Occipital lobe (tissue), 2 donors: ENCODE data around the gene KIF12. TPM values are rescaled to one million over a fixed set of nuclear protein-coding genes. Genes with fewer than 3 reads are reported as not detected.
A peak's percentile ranks its signal among the peaks of the same experiment; 100 is the strongest.

ENCODE experiments used
- DNase-seq: peaks from one replicate; lab custom pipeline; 2025; lab: John Stamatoyannopoulos, UW
- total RNA-seq: library from RNA; depleted of rRNA; stranded (reverse); fragments of >200 nt; gene quantifications from one replicate; pipeline ENCODE4 v1.2.3, GENCODE V29; 2014

The KIF12 gene
- total RNA-seq, 1 donor from 2014 or later: 3.3 TPM

DNA sequence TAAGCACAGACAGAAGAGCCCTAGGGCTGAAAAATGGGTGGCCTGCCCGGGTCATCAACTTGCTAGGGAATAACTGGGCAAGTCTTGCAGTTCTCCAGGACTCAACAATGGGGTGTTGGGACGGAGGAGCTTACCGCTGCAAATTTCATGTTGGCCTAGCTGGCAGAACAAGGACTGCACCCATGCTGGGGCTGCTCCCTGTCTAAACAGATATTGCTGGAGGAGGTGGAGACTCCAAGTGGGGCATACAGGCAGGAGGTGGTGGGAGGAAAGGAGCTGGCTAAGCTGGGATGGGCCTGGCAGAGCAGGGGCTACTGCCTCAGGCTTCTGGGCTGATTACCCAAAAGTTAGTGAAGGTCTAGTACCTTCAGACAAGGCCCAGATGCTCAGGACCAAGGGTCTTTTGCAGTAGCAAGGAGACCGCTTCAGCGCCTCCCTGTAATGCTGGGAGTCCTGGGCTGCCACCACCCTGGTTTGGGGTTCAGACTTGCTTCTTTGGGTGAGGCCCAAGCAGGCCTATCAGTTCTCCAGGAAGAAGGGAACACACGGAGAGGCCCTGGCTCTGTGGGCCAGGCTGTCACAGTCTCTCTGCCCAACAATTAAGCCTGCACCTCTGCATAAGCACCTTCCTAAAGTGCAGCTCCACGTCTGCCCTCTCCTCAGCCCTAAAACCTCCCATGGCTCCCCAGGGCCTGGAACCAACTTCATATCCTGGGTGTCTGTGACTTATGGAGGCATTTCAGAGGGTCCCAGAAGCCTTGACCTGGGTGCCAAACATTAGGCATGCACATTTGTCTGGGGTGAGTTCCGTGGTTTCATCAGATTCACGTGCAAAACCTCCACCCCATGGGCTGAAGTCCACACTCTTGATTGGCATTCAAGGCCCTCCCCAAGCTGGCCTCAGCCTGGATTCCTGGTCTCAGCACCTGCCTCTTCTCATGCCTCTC is 24.2 kb upstream of the KIF12 start:
- DNase-seq: no peak

DNA sequence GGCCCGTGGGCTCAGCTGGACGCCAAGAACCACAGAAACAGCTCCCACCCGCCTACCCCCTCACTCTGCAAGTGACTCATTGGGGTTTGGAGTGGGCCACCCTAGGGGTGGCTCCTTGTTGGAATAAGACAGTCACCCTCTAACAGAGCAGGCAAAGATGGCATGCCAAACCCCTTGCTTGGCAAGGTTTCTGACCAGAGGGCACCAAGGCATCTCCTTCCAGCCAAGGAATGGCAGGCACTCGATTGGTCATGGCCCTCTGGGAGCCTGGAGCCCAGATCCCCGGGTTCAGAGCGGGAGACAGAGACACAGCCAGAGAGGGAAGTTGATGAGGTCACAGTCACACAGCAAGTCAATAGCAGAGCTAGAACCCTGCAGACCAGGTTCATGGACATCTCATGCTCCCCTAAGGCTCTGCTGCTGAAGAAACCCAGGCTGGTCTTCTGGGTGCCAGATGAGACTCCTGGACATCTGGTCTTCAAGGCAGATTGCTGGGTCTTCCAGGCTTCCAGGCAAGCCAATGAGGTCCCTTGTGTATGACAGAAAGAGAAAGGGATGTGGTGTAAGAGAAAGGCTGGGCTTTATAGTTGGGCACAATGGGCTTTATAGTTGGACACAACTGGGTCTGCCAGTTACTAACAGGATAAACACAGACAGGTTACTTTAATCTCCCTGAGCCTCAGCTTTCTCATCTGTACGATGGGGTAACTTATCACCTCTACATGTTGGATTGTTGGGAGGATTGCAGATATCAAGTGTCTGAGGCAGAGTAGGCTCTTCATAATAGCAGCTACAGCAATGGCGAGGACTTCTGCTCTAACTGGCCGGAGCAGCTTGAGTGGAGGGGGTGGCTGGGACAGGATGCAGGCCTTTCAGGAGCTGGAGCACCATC is 23.3 kb upstream of the KIF12 start:
- DNase-seq: no peak

DNA sequence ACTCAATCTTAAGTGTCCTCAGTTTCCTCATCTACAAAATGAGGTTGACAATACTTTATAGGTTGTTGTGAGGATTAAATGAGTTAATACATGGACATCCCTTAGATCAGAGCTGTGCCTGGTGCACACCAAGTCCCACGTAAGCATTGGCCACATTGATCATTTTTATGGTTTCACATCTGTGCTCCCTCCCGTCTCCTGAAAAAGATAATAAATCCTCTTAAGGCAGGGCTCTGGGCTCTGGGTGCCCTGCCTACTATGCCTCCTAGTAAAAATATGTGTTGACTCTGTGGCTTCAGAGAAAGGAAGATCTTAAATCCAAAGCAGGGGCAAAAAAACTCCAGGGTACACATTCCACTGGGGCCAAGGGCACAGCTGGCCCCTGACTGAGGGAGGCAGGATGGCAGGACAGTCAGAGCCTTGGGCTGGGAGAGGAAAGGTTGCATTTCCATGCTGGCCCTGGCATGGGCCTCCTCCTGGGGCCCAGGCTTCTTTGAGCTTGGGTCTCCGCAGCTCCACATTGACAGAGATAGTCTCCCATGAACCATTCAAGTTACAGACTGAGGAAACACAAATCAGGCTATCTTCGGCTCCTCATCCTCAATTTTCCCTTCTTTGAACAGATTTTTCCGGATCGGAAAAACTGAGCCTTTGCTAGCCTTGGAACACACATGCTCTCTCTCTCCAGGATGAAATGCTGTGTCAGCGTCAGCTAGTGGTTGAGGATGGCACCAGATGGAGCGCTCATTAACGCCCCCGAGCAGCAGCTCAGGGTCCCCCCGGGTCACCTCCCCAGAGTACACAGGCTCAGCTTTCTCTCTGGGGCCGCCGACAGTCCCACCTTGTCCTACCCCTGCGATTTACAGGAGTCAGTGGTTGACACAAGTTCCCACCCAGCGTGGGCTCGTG is 22.4 kb upstream of the KIF12 start:
- no peak for DNase-seq

DNA sequence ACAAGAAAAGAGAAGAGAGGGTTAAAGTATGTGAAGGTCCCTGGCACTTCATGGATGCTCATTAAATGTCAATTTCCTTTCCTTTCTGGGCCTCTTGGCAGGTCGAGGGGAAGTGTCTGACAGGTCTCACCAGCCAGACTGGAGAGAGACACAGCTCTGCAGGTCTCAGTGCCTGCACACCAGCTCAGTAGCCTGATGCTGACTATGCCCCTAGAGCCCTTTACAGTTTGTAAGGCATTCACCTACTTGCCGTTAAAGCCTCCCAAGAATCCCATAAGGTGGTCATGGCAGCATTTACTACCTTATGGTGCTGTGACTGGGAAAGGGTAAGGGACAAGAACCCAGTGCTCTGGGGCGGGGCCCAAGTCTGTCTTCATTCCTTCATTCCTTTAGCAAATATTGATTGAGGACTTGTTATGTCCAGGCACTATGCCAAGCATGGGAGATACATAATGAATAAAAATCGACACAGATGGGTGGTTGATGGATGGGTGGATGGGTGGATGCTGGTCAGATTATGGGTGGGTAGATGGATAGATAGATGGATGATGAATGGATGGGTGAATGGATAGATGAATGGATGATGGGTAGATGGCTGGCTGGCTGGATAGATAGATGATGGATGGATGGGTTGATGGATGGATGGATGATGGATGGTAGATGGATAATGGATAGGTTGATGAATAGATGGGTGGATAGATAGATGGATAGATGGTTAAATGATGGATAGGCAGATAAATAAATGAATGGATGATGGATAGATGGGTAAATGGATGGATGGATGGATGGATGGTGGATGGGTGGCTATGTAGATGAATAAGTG is 21.3 kb upstream of the KIF12 start:
- DNase-seq: no peak

DNA sequence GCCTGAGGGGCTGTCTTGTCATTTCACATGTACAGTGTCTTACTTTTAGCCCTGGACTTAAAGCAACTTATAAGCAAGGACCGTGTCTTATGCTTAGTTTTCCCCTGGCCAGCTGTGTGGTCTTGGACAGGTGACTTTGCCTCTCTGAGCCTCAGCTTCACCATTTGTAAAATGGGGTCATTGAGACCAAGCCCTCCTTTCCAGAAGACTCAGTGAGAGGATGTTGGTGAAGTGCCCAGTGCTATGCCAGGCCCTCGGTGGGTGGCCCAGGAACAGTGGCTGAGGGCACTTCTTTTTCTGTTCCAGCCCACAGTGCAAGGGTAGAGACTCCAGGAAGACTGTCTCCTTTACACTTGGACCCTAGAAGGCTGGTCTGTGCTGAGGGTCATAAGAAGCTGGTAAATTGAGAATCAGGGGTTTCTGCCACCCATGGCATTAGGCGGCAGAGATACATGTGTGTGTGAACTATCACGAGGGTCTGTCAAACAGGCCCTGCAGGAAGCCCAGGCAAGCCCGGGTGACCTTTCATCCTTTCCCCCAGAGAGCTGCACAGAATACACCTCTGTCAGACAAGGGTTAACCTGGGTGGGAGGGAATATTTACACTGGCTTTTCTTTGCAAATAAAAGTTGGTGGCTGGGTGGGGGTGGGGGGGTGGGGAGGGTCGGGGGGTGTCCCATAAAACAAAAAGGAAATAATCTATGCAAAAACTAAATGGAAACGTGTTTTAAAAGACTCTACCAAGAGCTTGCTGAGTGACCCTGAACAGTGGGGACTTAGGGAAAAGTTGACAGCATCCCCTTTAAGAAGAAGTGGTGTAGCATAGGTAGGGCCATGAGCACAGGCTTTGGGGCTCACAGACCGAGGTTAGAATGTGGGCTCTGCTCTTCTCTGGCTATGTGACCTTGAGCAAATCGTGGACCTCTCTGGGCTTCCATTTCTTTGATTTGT is 20.4 kb upstream of the KIF12 start:
- no peak for DNase-seq

DNA sequence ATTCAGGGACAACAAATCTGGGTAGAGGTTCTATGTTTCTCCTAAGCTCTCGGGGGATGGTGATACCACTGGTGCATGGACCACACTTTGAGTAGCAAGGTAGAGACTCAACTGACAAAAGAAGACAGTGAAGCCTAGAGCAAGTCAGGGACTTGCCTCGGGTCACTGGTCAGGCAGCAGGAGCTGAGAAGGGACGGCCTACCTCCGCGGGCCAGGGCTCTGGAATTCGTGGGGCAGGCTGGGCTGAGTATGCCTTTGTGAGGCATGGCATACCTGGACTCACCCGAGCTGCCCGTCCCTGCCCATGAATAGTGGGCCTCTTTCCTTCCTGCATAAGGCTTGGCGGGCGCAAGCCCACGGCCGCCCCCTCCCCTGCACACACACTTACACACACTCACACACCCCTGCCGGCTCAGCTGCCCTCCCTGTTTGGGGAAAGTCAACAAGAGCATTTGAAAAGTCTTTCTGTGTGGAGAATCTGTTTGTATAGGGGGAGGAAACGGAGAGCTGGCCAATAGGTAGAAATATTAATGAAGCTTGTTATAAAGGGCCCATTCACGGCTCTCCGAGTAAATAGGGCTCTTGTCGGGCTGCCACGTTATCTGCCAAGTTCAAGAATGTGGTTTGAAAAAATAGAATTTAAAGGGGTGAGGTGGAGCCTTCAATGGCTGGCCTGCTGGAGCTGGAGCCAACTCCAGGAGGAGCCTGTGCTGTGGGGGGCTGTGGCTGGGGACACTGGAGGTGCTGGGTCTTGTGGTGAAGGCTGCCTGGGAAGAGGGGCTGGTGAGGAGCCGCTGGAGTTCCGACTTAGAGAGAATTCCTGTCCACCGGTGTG is 19.1 kb upstream of the KIF12 start:
- no peak for DNase-seq

DNA sequence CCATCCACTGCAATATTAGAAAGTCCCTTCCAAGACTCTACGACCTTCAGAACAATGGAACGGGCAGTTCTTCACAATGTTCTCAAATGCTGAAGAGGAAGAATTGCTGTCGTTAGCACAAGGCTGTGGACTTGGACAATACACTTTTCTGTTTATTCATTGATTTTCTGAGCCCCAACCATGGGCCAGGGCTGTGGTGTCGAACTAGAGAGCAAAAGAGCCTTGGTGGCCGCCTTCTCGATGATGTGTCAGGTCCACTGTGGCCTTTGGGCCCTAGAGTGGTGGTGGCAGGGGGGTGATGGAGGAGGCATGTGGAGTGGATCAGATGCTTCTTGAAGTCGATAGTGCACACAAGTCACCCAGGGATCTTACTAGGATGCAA is 18.5 kb upstream of the KIF12 start:
- no peak for DNase-seq

DNA sequence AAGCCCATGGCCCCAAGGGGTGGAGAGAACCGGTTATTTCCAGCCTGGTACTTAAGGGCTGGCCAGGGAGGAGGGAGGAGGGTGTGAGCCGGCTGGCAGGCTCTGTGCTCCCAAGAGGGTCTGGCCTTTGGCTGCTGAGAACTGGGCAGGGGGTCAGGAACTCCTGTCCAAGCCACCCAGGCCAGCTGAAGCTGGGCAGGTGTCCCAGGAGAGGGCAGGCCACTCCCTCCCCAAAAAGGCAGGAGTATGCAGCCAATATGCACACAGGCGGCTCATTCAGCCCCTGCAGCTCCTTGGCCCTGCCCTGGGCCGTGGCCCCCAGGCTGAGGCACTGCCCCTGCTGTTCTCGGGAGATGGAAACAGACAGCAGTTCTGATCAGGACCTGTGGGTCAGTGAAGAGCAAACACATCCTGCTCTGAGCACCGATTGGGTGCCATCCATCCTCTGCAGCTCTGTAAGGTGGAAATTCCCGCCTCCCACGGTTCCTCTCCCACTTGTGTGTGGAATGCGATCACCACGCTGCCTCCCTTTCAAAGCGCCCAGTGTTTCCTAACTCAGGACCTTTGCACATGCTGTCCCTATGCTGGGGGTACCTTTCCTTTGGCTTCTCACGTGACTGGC is 17.1 kb upstream of the KIF12 start:
- DNase-seq: no peak

DNA sequence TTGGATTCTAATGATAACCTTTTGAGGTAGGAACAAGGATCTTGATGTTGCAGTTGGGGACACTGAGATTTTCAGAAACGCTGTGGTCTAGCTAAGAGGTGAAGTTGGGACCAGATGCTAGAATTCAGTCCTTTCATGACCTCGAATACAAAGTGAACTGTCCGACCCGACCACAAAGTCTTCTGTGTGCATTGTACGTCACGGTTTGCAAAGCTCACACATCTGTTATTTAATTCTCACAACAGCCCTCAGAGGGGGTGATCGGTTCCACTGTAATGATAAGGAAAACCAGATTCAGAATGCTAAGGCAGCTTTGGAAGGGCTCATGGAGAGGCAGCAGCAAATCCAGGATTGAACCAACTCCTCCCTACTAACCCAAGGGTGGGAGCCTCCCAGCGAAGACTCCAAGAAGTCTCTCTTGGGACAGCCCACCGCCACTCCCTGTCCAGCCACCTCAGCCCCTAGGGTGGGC is 16.6 kb upstream of the KIF12 start:
- no peak for DNase-seq

DNA sequence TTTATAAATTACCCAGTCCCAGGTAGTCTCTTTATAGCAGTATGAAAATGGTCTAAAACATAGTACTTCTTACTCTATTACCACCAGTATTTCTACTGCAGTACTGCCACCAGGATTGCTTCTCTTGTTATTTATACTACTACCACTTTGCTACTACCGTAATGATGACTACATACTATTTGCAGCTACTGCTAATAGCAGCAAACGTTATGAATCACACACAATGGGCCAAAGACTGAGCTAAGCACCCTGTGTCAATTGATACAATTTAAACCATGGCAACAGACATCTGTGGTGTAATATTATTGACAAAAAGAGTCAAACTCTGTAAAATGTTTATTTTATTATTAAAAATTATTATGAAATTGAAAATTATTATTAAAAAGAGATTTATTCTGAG is 15.3 kb upstream of the KIF12 start:
- DNase-seq: no peak

DNA sequence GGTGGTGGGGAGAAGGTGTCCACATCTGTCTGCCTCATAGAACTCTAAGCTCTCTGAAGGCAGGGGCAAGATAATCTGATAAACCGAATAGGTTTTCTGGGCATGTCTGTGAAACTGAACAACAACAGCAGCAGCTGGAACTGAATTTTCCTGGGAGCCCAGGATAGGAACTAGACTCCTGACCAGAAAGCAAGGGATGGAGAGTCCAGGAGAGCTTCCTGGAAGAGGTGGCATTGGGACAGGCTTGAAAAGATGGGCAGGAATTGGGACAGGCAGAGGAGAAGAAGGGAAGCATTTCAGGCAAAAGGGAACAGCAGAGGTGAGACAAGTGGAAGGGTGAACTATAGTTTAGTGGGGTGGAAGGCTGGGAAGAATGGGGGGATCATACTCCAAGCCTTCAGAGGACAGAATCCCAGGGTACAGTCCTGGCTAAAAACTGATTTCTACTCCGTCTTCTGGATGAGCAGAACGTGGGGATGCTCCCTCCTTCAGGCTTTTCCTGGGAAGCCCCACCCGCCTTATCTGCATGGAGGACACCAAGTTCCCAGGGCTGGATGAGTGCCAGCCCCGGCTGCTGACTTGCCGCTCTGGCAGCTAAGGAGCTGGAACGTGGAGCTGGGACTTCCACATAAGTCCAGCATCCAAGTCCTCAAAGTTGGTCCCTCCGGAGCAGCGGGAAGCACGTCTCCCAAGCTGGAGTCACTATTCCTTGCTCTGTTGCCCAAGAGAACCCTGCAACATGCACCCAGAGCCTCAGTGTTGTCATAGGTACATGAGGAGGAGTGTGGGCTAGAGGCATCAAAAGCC is 13.9 kb upstream of the KIF12 start:
- no peak for DNase-seq

DNA sequence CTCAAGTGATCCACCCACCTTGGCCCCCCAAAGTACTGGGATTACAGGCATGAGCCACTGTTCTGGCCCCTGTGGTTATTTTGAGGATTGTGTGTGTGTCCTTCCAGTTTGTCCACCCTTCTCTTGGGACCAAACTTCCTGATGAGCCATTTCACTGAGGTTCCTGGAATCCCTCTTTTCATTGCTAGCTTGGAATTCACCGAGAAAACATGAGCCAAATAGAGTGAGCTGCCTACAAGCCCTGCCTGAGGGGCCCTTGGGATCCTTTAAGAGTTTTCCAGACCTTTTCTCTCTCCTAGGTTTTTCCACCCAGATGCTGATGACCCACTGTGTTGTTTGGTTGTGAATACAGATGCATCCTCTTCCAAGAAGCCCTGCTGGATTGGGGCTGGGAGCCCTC is 13.2 kb upstream of the KIF12 start:
- DNase-seq: no peak

DNA sequence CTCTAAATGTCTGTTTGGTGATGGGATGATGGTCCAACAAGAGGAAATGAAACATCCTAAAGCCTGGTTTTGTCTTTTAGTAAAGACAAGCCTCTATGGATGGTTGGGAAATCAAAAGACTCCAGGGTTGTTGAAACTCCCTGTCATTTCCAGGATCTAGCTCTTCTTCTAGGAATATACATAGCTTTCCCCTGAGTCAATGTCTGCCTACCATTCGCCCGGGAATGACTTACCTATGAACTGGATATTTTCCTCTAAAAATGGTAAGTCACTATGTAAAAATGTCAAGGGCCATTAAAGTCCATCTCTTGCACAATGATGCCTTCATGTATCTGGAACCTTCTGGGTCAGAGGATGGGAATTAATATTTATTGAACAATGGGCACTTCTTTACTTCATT is 11.1 kb upstream of the KIF12 start:
- no peak for DNase-seq

DNA sequence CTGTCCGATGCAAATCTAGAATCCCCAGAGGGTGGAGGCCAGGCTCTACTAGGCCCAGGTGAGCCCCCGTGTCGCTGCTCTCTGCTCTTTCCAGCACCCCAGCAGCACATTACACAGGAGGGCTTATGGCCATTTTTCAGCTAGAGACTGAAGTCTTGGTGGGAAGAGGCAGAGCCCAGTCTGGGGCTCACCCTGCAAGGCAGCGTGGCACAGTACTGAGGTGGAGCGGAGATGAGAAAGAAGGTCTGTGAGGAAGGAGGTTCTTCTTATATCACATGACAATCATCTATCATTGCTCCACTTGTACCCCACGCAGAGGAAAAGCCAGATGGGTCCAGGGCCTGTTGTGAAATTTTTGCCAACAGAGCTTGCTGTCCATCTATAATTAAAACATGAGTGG is 10.0 kb upstream of the KIF12 start:
- no peak for DNase-seq

DNA sequence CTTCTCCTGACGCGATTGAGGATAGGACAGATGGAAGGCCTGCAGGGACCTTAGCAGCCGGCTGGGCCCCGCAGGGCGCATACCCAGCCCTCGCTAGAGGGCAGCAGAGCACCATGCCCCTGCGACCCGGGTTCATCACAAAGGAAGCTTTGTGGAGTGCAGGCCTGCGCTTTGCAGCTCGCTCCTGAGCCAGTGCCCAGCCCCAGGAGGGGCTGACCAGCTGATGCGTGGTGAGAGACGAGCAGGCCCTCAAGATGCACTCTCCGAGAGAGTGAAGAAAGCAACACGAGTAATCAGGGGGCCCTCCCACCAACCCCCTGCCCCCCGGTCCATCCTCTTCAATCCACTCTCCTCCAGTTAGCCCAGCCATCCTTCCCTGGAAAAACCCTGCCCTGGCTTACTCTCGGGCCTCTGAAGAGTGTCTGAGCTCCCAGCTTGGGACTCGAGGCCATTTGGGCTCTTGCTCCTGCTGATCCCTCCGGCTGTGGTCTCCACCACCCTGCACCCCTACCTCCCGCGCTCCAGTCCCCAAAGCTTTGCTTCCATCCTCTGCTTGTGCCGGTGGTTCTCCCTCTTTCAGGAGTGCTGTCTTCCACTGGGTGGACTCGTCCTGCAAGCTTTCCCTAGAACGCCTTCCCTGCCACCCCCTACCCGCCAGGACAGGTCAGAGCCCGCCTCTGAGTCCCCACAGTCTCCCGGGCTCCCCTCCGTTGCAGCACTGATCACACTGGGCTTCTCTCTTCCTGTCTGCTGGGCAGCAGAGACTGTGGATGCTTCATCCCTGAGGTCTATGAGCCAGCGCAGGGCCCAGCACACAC is 9.1 kb upstream of the KIF12 start:
- peak; percentile 48 for DNase-seq
